HepG2 (cell line): Measurements from ENCODE around the gene KLF3. TPM values are rescaled to one million over a fixed set of nuclear protein-coding genes. Genes with fewer than 3 reads are reported as not detected.

Experiments
- ATAC-seq: fragments of 200-7000 bp; cut with Tn5 transposase; 3 replicates; pipeline ENCODE4 v1.9.1; 2020; ENCODE audit warnings: mild to moderate bottlenecking, moderate library complexity
- BruUV-seq: library from RNA; stranded (reverse); fragments of 400-500 nt; replicated peaks from 2 replicates; lab custom pipeline; 2021; lab: Mats Ljungman, UMichigan
- CTCF ChIA-PET: fragments of 300-600 bp; formaldehyde crosslinking; extraction: SDS; loops from one replicate; lab custom pipeline; 2021; ENCODE audit warnings: low total read pairs, inconsistent platforms, low intra/inter-chr PET ratio; lab: Yijun Ruan, JAX
- POLR2A ChIA-PET: fragments of 350-600 bp; sonication (Branson Sonifier 250); formaldehyde crosslinking; loops from one replicate; lab custom pipeline; 2020; ENCODE audit warnings: antibody characterized with exemption, inconsistent platforms; lab: Yijun Ruan, JAX
- DNase-seq: peaks from one replicate; pipeline ENCODE4 v3.0.0-alpha.2; 2015; ENCODE audit warnings: low spot score
- FAIRE-seq: peaks from 3 replicates; lab custom pipeline; 2011; peaks lifted over from hg19 to GRCh38; lab: Jason Lieb, UNC
- H2AFZ ChIP-seq: one replicate; pipeline ENCODE4 v1.6.1; 2011; ENCODE audit warnings: low read length, inconsistent platforms
- H3K27ac ChIP-seq: fragments of 300-600 bp; 3 replicates; pipeline ENCODE4 v1.8.0; 2011; ENCODE audit warnings: mixed run types, mild to moderate bottlenecking, mixed read lengths, low read length, inconsistent platforms; ENCODE audit not compliant: insufficient read depth; ENCODE audit errors: extremely low read length
- H3K27me3 ChIP-seq, 2 experiments: fragments of 200-600 bp in 1 of 2; 2 replicates in 1 of 2; 3 replicates in 1 of 2; pipeline versions ENCODE4 v1.6.0 to v1.8.0; 2011; ENCODE audit warnings: low read length in 2 of 2, mild to moderate bottlenecking in 2 of 2, moderate library complexity in 2 of 2, inconsistent platforms in 1 of 2; ENCODE audit not compliant: insufficient read depth in 2 of 2, control insufficient read depth in 1 of 2
- H3K36me3 ChIP-seq, 2 experiments: fragments of 200-600 bp in 1 of 2; replicated peaks in 1 of 2; 2 replicates in 1 of 2; 3 replicates in 1 of 2; pipeline versions ENCODE4 v1.5.1 to v1.8.0; 2011; ENCODE audit warnings: low read length in 2 of 2, inconsistent platforms in 1 of 2; ENCODE audit not compliant: insufficient read depth in 2 of 2, control insufficient read depth in 1 of 2
- H3K4me1 ChIP-seq: 2 replicates; pipeline ENCODE4 v1.5.1; 2012; ENCODE audit warnings: low read length, inconsistent platforms; ENCODE audit not compliant: insufficient read depth
- H3K4me2 ChIP-seq: 2 replicates; pipeline ENCODE4 v1.6.0; 2011; ENCODE audit warnings: low read depth, low read length, inconsistent platforms
- H3K4me3 ChIP-seq, 3 experiments: fragments of 200-600 bp in 1 of 3; sonication (generic), shearing (Covaris generic) in 1 of 3; replicated peaks in 1 of 3; 2 replicates each; pipeline ENCODE4 v1.5.1; 2011 to 2016; ENCODE audit warnings: low read length in 3 of 3, inconsistent platforms in 2 of 3, low read depth in 2 of 3, mild to moderate bottlenecking in 2 of 3, control low read depth in 1 of 3, mixed read lengths in 1 of 3; ENCODE audit not compliant: insufficient read depth in 1 of 3
- H3K79me2 ChIP-seq: one replicate; pipeline ENCODE4 v1.6.1; 2011; ENCODE audit warnings: low read length, inconsistent platforms; ENCODE audit not compliant: insufficient read depth
- H3K9ac ChIP-seq: 2 replicates; pipeline ENCODE4 v1.6.0; 2011; ENCODE audit warnings: mild to moderate bottlenecking, low read depth, low read length, inconsistent platforms; ENCODE audit not compliant: insufficient read depth
- H3K9me3 ChIP-seq: 2 replicates; pipeline ENCODE4 v1.5.1; 2012; ENCODE audit warnings: mild to moderate bottlenecking, low read length
- H4K20me1 ChIP-seq: 2 replicates; pipeline ENCODE4 v1.6.0; 2011; ENCODE audit warnings: inconsistent platforms, mild to moderate bottlenecking, low read length, moderate library complexity; ENCODE audit not compliant: insufficient read depth
- BRD4 ChIP-seq: sonication (generic); formaldehyde crosslinking; IDR thresholded peaks from 2 replicates; pipeline ENCODE4 v1.4.0; 2020; ENCODE audit warnings: missing genetic modification reagents
- CEBPB ChIP-seq: IDR thresholded peaks from 2 replicates; pipeline ENCODE4 v1.6.1; 2011; ENCODE audit warnings: low read depth, low read length, improper control_type of control experiment, borderline replicate concordance
- CEBPG ChIP-seq: IDR thresholded peaks from 2 replicates; pipeline ENCODE4 v1.6.1; 2016
- NFYC ChIP-seq: IDR thresholded peaks from 2 replicates; pipeline ENCODE4 v1.6.1; 2016; ENCODE audit warnings: missing genetic modification reagents, missing compliant biosample characterization
- NKX3-1 ChIP-seq: sonication (generic); formaldehyde crosslinking; IDR thresholded peaks from 2 replicates; pipeline ENCODE4 v1.5.0; 2020; ENCODE audit warnings: missing genetic modification reagents
- NPAS2 ChIP-seq: sonication (generic); formaldehyde crosslinking; IDR thresholded peaks from 2 replicates; pipeline ENCODE4 v1.8.0; 2022; ENCODE audit warnings: mild to moderate bottlenecking, missing genetic modification reagents, borderline replicate concordance
- RARA ChIP-seq: IDR thresholded peaks from 2 replicates; pipeline ENCODE4 v1.6.1; 2016; ENCODE audit warnings: missing genetic modification reagents, missing compliant biosample characterization
- RBM22 ChIP-seq: fragments of 200-400 bp; formaldehyde crosslinking; optimal IDR thresholded peaks from 2 replicates; pipeline ENCODE3; 2017; ENCODE audit warnings: mild to moderate bottlenecking, low read length, moderate library complexity
- TRIM24 ChIP-seq: sonication (generic); formaldehyde crosslinking; IDR thresholded peaks from 2 replicates; pipeline ENCODE4 v1.8.0; 2022; ENCODE audit warnings: mild to moderate bottlenecking, missing genetic modification reagents
- ZNF562 ChIP-seq: sonication (generic); formaldehyde crosslinking; IDR thresholded peaks from 2 replicates; pipeline ENCODE4 v1.8.0; 2022; ENCODE audit warnings: missing genetic modification reagents, borderline replicate concordance
- ZNF768 ChIP-seq: sonication (generic); formaldehyde crosslinking; IDR thresholded peaks from 2 replicates; pipeline ENCODE4 v1.4.0; 2020; ENCODE audit warnings: missing genetic modification reagents
- WGBS: methylation state at CpG from one replicate; pipeline ENCODE4 v1.1.6; 2017; ENCODE audit warnings: low lambda C conversion rate; 5-methylcytosine and 5-hydroxymethylcytosine counted together
- in situ Hi-C: cut with HindIII; loops from 2 replicates; pipeline ENCODE4 v1.10.0; 2017; ENCODE audit warnings: low pct_unique_long_range_greater_than_20kb; ENCODE audit not compliant: extremely low pct_ligation_motif_present
- intact Hi-C: fragments of 100-400 bp; cut with micrococcal nuclease; formaldehyde crosslinking; loops from one replicate; pipeline ENCODE4 v1.10.0; 2022; ENCODE audit not compliant: unreplicated experiment
- polyA plus RNA-seq, 8 experiments: library from polyadenylated mRNA; depleted of rRNA in 3 of 8; stranded (reverse) in 7 of 8; unstranded in 1 of 8; fragments of >200 nt; fragmentation: Illumina TruSeq in 4 of 8; extraction: Trizol in 4 of 8; gene quantifications; 2 replicates each; pipeline versions ENCODE4 v1.2.1 to v1.2.3, GENCODE V29; 2011 to 2016; ENCODE audit warnings: low read depth in 4 of 8, missing spikeins in 1 of 8, mixed read lengths in 1 of 8; ENCODE audit not compliant: insufficient read depth in 1 of 8
- total RNA-seq, 5 experiments: library from RNA; depleted of rRNA; stranded (reverse); fragments of >200 nt; fragmentation: Illumina TruSeq; extraction: Trizol; gene quantifications; 2 replicates each; pipeline ENCODE4 v1.2.3, GENCODE V29; 2016; ENCODE audit warnings: low read depth in 1 of 5
- TF ChIP-seq, protein P1 (sequence below): IDR thresholded peaks from 2 replicates; pipeline ENCODE4 v1.6.1; 2016; ENCODE audit warnings: low read depth, control low read depth
- TF ChIP-seq, protein P2 (sequence below): sonication (generic); formaldehyde crosslinking; IDR thresholded peaks from 2 replicates; pipeline ENCODE4 v1.8.1; 2023; ENCODE audit warnings: missing genetic modification reagents, inconsistent platforms, borderline replicate concordance
- TF ChIP-seq, protein P3 (sequence below): fragments of 450-650 bp; IDR thresholded peaks from 2 replicates; pipeline ENCODE4 v1.6.1; 2016
- TF ChIP-seq, protein P4 (sequence below): sonication (generic); formaldehyde crosslinking; conservative IDR thresholded peaks from 2 replicates; pipeline ENCODE4 v1.8.0; 2022; ENCODE audit warnings: low read depth, missing genetic modification reagents
- TF ChIP-seq, protein P5 (sequence below): sonication (generic); formaldehyde crosslinking; IDR thresholded peaks from 2 replicates; pipeline ENCODE4 v1.4.0; 2020; ENCODE audit warnings: mild to moderate bottlenecking, low read depth, missing genetic modification reagents

The KLF3 gene
- total and polyA plus RNA-seq, 2 of the 13 experiments (the other 11 are each of a cell fraction or from before 2014, with no cell fraction given): 29.1 to 37.8 TPM

DNA sequence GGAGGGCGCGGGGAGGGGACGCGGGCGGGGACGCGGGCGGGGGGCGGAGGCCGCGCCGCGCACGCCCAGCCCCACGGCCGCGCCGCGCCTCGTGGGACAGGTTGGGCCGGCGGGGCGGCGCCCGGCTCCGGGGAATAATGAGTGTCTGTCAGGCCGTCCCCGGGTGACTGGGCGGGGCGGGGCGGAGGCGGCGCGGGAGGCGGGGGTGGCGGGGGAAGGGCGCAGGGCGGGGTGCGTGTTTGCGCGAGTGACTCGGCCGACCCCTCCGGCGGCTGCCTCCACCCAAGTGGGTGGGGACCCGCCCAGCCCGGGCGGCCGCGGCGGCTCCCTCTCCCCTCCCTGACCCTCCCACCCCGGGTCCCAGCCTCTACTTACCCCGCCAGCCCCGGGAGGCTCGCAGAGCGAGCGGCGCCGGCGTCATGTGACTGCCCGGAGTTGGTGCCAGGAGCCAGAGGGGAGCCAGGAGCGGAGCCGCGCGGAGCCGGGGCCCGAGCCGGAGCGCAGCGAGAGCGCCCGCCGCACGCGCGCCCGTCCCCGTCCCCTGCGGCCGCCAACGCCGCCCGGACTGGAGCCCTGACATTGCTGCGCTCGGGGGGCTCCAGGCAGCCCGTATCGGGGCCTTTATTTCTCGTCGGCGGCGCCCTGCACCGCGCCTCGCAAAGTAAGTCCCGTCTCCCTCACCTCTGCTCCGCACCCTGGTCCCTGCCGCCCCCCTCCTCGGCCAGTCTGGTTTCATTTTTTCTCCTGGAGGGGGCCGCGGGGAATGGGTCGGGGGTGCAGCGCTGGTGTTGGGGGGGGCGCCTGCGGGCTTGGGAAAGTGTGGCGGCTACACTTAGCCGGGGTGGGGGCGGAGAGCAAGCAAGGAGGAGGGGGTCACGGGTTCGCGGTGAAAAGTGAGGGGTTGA lies at the start of gene KLF3 (continued):
- TF ChIP-seq, protein P1, sequence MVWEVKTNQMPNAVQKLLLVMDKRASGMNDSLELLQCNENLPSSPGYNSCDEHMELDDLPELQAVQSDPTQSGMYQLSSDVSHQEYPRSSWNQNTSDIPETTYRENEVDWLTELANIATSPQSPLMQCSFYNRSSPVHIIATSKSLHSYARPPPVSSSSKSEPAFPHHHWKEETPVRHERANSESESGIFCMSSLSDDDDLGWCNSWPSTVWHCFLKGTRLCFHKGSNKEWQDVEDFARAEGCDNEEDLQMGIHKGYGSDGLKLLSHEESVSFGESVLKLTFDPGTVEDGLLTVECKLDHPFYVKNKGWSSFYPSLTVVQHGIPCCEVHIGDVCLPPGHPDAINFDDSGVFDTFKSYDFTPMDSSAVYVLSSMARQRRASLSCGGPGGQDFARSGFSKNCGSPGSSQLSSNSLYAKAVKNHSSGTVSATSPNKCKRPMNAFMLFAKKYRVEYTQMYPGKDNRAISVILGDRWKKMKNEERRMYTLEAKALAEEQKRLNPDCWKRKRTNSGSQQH (CRISPR knock-in tag): no peak
- TF ChIP-seq CEBPG (no peak), TRIM24 (no peak), BRD4 (CRISPR knock-in tag) (0 out of 2 replicates have a peak, but pooled peaks have one; percentile 16)
- TF ChIP-seq, protein P2, sequence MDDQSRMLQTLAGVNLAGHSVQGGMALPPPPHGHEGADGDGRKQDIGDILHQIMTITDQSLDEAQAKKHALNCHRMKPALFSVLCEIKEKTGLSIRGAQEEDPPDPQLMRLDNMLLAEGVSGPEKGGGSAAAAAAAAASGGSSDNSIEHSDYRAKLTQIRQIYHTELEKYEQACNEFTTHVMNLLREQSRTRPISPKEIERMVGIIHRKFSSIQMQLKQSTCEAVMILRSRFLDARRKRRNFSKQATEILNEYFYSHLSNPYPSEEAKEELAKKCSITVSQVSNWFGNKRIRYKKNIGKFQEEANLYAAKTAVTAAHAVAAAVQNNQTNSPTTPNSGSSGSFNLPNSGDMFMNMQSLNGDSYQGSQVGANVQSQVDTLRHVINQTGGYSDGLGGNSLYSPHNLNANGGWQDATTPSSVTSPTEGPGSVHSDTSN (CRISPR knock-in tag): no peak

DNA sequence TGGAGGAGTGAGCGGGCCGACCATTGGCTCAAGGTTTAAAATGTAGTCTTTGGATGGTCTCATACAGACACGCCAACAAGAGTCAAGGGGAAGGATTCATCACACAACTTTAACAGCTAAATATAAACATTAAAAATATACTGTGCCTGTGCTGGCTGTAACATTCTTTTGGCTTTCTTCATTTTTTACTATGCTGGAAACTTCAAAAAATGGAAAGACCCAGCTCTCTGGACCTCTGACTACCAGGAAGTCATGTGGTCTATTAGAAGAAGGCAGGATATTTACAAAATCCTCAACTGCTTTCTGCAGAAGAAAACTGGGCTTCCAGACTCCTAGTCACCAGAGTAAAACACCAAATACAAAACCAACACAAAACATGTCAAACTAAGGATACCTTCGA lies 49.8 kb upstream of the KLF3 start:
- H3K9ac ChIP-seq: no peak overlapping the region
- in situ Hi-C loops: no loop called here
- WGBS: 61% methylated on average over 4 of the region's 4 CpGs

More for the DNA sequence above, 49.8 kb upstream of the KLF3 start:
- H3K27ac ChIP-seq: no peak overlapping the region
- POLR2A ChIA-PET: no interaction called here
- CTCF ChIA-PET: no interaction called here
- H3K27me3 ChIP-seq: no peaks in the 10 kb centered on the region
- ATAC-seq (no peak), DNase-seq (no peak), FAIRE-seq (no peak)
- H3K36me3 ChIP-seq: no peaks in the 10 kb centered on the region
- H3K4me2 ChIP-seq: no peak overlapping the region
- H2AFZ ChIP-seq: no peak overlapping the region
- no TSS peak for BruUV-seq
- H3K4me1 ChIP-seq: peaks cover 57% of the 10 kb centered on the region
- H3K79me2 ChIP-seq: no peaks in the 10 kb centered on the region
- no peaks in the 10 kb centered on the region for H3K9me3 ChIP-seq
- no peaks in the 10 kb centered on the region for H4K20me1 ChIP-seq
- intact Hi-C loops: no loop called here
- TF ChIP-seq, protein P3, sequence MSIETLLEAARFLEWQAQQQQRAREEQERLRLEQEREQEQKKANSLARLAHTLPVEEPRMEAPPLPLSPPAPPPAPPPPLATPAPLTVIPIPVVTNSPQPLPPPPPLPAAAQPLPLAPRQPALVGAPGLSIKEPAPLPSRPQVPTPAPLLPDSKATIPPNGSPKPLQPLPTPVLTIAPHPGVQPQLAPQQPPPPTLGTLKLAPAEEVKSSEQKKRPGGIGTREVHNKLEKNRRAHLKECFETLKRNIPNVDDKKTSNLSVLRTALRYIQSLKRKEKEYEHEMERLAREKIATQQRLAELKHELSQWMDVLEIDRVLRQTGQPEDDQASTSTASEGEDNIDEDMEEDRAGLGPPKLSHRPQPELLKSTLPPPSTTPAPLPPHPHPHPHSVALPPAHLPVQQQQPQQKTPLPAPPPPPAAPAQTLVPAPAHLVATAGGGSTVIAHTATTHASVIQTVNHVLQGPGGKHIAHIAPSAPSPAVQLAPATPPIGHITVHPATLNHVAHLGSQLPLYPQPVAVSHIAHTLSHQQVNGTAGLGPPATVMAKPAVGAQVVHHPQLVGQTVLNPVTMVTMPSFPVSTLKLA: no peak
- TF ChIP-seq, protein P4, sequence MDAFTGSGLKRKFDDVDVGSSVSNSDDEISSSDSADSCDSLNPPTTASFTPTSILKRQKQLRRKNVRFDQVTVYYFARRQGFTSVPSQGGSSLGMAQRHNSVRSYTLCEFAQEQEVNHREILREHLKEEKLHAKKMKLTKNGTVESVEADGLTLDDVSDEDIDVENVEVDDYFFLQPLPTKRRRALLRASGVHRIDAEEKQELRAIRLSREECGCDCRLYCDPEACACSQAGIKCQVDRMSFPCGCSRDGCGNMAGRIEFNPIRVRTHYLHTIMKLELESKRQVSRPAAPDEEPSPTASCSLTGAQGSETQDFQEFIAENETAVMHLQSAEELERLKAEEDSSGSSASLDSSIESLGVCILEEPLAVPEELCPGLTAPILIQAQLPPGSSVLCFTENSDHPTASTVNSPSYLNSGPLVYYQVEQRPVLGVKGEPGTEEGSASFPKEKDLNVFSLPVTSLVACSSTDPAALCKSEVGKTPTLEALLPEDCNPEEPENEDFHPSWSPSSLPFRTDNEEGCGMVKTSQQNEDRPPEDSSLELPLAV: no peak
- no peak for TF ChIP-seq RBM22
- TF ChIP-seq ZNF562: no peak
- TF ChIP-seq, protein P5, sequence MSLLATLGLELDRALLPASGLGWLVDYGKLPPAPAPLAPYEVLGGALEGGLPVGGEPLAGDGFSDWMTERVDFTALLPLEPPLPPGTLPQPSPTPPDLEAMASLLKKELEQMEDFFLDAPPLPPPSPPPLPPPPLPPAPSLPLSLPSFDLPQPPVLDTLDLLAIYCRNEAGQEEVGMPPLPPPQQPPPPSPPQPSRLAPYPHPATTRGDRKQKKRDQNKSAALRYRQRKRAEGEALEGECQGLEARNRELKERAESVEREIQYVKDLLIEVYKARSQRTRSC (CRISPR knock-in tag): no peak
- TF ChIP-seq ZNF768 (CRISPR knock-in tag): no peak
- no peak for TF ChIP-seq NFYC (CRISPR knock-in tag)
- TF ChIP-seq RARA: no peak
- no peak for TF ChIP-seq NPAS2 (CRISPR knock-in tag)
- no peak for TF ChIP-seq NKX3-1 (CRISPR knock-in tag)
- TF ChIP-seq CEBPB: no peak
- no peak overlapping the region for H3K4me3 ChIP-seq
